ENCODE results near the gene FNBP1.

The FNBP1 gene

GRCh38 chr9:130028493-130029222 is 14.3 kb downstream of the FNBP1 start:
- H3K9me3 ChIP-seq (replicated peaks; ENCODE audit: insufficient read depth, low read length): no peaks in the 10 kb centered on the region
- H3K4me2 ChIP-seq (ENCODE audit: low read depth, low read length): no peak overlapping the region
- TF ChIP-seq EZH2phosphoT487 (IDR thresholded peaks at IDR 0.05; ENCODE audit: low read length) (no peak), CTCF (IDR thresholded peaks at IDR 0.05; ENCODE audit: low read length) (no peak), EZH2 (optimal IDR thresholded peaks at IDR 0.05; ENCODE audit: low read depth, low read length) (no peak)
- no peak for DNase-seq
- H3K4me3 ChIP-seq (ENCODE audit: low read length): no peak overlapping the region
- H3K27ac ChIP-seq (ENCODE audit: low read length): no peak overlapping the region
- peaks cover 5% of the 10 kb centered on the region for H3K4me1 ChIP-seq (ENCODE audit: low read length)
- no peak overlapping the region for H2AFZ ChIP-seq (ENCODE audit: low read length)
- no peaks in the 10 kb centered on the region for H3F3A ChIP-seq (ENCODE audit: insufficient read depth, low read length)
- no peak overlapping the region for H3K9ac ChIP-seq (ENCODE audit: low read length)
- H3K9me2 ChIP-seq (replicated peaks; ENCODE audit: insufficient read depth, low read length): no peaks in the 10 kb centered on the region
- peaks cover 50% of the 10 kb centered on the region for H3K79me2 ChIP-seq (ENCODE audit: low read length)
- H3K36me3 ChIP-seq (replicated peaks; ENCODE audit: insufficient read depth, low read length): no peaks in the 10 kb centered on the region
- H4K20me1 ChIP-seq (ENCODE audit: insufficient read depth, low read length): no peaks in the 10 kb centered on the region
- no peaks in the 10 kb centered on the region for H3K27me3 ChIP-seq (replicated peaks; ENCODE audit: insufficient read depth, low read length)

- Histone ChIP-seq H3F3A (ENCODE audit: insufficient read depth, low read length) (no peaks in the 10 kb centered on the region), H3K9me3 (replicated peaks; ENCODE audit: insufficient read depth, low read length) (no peaks in the 10 kb centered on the region), H3K4me2 (ENCODE audit: low read depth, low read length) (no peak overlapping the region), H2AFZ (ENCODE audit: low read length) (no peak overlapping the region), H3K79me2 (ENCODE audit: low read length) (peaks cover 52% of the 10 kb centered on the region), H3K27me3 (replicated peaks; ENCODE audit: insufficient read depth, low read length) (no peaks in the 10 kb centered on the region), H3K9ac (ENCODE audit: low read length) (no peak overlapping the region), H3K4me1 (ENCODE audit: low read length) (peaks cover 11% of the 10 kb centered on the region), H3K9me2 (replicated peaks; ENCODE audit: insufficient read depth, low read length) (no peaks in the 10 kb centered on the region), H3K4me3 (ENCODE audit: low read length) (no peak overlapping the region), H3K36me3 (replicated peaks; ENCODE audit: insufficient read depth, low read length) (no peaks in the 10 kb centered on the region), H4K20me1 (ENCODE audit: insufficient read depth, low read length) (no peaks in the 10 kb centered on the region), H3K27ac (ENCODE audit: low read length) (no peak overlapping the region)
- DNase-seq: no peak
- TF ChIP-seq CTCF (IDR thresholded peaks at IDR 0.05; ENCODE audit: low read length) (no peak), EZH2 (optimal IDR thresholded peaks at IDR 0.05; ENCODE audit: low read depth, low read length) (no peak)
These were observed 15.2 kb downstream of the FNBP1 start for GRCh38 chr9:130027533-130028365.

GRCh38 chr9:130026583-130027340 is 16.2 kb downstream of the FNBP1 start:
- Histone ChIP-seq H3F3A (ENCODE audit: insufficient read depth, low read length) (no peaks in the 10 kb centered on the region), H3K36me3 (replicated peaks; ENCODE audit: insufficient read depth, low read length) (no peaks in the 10 kb centered on the region), H3K9ac (ENCODE audit: low read length) (no peak overlapping the region), H3K79me2 (ENCODE audit: low read length) (peaks cover 48% of the 10 kb centered on the region), H3K27me3 (replicated peaks; ENCODE audit: insufficient read depth, low read length) (no peaks in the 10 kb centered on the region), H4K20me1 (ENCODE audit: insufficient read depth, low read length) (no peaks in the 10 kb centered on the region), H3K4me3 (ENCODE audit: low read length) (no peak overlapping the region), H3K4me2 (ENCODE audit: low read depth, low read length) (no peak overlapping the region), H3K9me2 (replicated peaks; ENCODE audit: insufficient read depth, low read length) (no peaks in the 10 kb centered on the region), H3K9me3 (replicated peaks; ENCODE audit: insufficient read depth, low read length) (no peaks in the 10 kb centered on the region), H3K27ac (ENCODE audit: low read length) (no peak overlapping the region), H2AFZ (ENCODE audit: low read length) (no peak overlapping the region), H3K4me1 (ENCODE audit: low read length) (peaks cover 11% of the 10 kb centered on the region)
- no peak for DNase-seq
- TF ChIP-seq EZH2 (optimal IDR thresholded peaks at IDR 0.05; ENCODE audit: low read depth, low read length) (no peak), CTCF (IDR thresholded peaks at IDR 0.05; ENCODE audit: low read length) (no peak), EZH2phosphoT487 (IDR thresholded peaks at IDR 0.05; ENCODE audit: low read length) (no peak)
